ENCODE data around the gene PIK3R6.

The PIK3R6 gene

DNA sequence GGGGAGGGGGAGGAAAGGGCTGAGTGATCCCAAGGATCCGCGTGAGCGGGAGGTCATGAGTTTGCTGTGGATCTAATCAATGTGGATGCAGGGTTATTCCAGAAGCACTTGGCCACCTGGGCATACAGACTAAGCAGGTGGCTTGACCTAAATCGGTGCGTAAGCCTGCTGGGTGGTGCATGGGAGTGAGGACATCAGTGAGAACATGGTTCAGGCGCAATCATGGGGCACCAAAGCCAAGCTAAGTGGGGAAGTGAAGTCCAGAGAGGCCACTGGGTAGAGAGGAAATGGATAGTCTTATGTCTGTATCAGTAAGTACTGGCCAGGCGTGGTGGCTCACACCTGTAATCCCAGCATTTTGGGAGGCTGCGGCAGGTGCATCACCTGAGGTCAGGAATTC, 49.4 kb downstream of the PIK3R6 start:
- no peak for TF ChIP-seq ZBTB7A (IDR thresholded peaks at IDR 0.05; ENCODE audit: low read depth)
- TF ChIP-seq YY1 (IDR thresholded peaks at IDR 0.05; ENCODE audit: low read depth) = no peak
- no peak for TF ChIP-seq FOXM1 (IDR thresholded peaks at IDR 0.05; ENCODE audit: borderline replicate concordance, low read depth)

GRCh38 chr17:8806926-8807550, 60.4 kb downstream of the PIK3R6 start:
- TF ChIP-seq TAF1 (IDR thresholded peaks at IDR 0.05; ENCODE audit: low read depth) = no peak
- no peak for TF ChIP-seq EP300 (IDR thresholded peaks at IDR 0.05; ENCODE audit: borderline replicate concordance)
- no peak for TF ChIP-seq USF1 (IDR thresholded peaks at IDR 0.05)

GRCh38 chr17:8806253-8806925, 61.1 kb downstream of the PIK3R6 start:
- no peak for TF ChIP-seq REST (IDR thresholded peaks at IDR 0.05; ENCODE audit: low read depth)

DNA sequence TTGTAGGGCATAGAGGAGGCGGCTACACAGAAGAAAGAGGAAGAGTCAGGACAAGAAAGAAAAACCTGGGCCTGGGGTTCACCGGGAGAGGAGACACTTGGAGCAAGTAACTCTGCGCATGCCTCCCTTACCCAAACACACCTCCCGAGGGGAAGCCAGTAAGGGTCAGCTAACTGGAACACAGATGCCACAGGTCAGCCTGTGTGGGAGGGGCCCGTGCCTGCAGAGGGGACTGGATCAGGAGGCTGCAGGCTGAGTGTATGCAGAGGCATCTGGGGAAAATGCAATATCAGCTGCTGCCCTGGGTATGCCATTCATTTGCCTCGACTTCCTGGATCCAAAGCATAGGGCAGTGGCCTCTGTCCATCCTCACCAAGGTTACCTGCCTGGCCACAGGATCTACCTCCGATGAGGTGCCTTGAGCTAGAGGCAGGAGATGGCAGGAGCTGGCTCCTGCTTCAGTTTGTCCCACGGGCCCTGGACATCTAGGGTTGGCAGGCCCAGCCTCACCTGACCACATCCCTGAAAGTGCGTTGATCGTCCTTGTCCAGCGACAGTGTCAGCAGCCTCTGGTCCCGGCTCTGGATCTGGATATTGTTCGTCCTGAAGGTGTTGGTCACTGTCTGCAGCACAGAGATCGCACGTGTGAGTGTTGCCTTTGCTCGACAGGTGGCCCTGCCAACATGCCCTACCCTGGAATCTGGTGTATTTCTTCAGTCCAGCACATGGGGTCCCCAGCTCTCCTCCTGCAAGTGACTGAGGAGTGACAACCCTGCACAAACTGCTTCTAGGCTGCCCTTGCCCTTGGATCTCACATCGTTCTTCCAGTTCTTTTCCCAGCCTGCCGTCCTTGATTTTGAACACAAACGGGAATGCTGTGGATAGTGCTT, 63.7 kb downstream of the PIK3R6 start:
- TF ChIP-seq RAD21 (IDR thresholded peaks at IDR 0.05; ENCODE audit: low read depth) = 0 out of 2 replicates have a peak, but pooled peaks have one; percentile 2
- no peak for TF ChIP-seq NFIC (IDR thresholded peaks at IDR 0.05)
- TF ChIP-seq CREB1 (IDR thresholded peaks at IDR 0.05; ENCODE audit: low read depth) = no peak
- TF ChIP-seq EGR1 (IDR thresholded peaks at IDR 0.05) = no peak
- TF ChIP-seq YY1 (IDR thresholded peaks at IDR 0.05; ENCODE audit: low read depth) = no peak

DNA sequence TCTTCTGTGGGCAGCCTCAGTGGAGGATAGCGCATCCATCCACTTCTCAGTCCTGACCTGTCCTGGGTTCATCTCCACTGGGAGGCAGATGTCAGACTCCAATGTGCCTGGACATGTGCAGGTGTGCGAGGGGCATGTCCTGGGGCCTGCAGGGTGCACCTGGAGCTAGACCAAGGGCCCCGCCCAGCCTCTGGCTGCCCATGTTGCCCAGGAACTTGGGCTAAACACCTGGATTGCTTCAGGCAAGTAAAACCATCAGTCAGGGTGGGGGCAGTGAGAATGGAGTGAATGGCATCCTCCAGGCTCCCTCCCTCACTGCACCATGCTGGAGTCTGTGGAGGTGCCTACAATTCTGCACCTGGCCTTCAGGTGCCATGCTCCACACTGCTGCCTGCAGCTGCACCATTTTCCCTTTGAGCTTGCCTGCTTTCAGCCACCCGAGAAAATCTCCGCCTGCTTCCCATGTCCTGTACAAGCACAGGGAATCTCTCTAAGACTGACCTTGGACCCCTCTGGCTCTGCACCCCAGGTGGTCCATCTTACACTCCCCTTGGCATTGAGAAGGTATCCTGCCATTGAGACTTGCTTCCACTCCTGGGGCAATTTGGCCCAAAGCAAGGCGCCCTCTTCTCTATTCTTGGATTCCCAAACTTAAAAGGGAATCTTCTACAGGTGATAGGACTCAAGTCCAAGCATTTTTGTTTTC, 66.2 kb downstream of the PIK3R6 start:
- TF ChIP-seq ZBTB7A (IDR thresholded peaks at IDR 0.05; ENCODE audit: low read depth) (no peak), TAF1 (IDR thresholded peaks at IDR 0.05; ENCODE audit: low read depth) (no peak), EGR1 (IDR thresholded peaks at IDR 0.05) (no peak), REST (IDR thresholded peaks at IDR 0.05; ENCODE audit: low read depth) (no peak), CEBPB (IDR thresholded peaks at IDR 0.05) (no peak), TEAD4 (IDR thresholded peaks at IDR 0.05) (no peak), EP300 (IDR thresholded peaks at IDR 0.05; ENCODE audit: borderline replicate concordance) (no peak), RAD21 (IDR thresholded peaks at IDR 0.05; ENCODE audit: low read depth) (no peak), USF1 (IDR thresholded peaks at IDR 0.05) (no peak)

DNA sequence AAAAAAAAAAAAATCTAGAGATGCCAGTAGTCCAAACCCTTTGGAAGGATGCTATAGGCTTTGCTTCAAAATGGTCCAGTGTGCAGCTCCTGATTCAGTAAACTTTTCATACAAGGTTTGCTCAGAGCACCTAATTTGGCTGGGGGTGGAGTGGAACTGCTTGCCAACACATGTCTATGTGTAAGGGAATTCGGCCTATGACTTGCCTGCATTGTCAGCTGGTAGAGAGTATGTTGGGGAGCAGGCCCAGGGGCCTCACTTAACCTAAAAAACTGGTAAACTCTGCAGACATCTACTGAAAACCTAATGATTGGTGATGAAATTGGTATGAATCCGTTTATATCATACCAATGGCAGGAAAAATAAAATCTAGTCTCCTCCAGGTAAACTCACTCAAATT, 66.8 kb downstream of the PIK3R6 start:
- no peak for TF ChIP-seq TEAD4 (IDR thresholded peaks at IDR 0.05)
- no peak for TF ChIP-seq CEBPB (IDR thresholded peaks at IDR 0.05)
- no peak for TF ChIP-seq USF1 (IDR thresholded peaks at IDR 0.05)

Measured in Ishikawa (cell line).